Activated CD8-positive, alpha-beta memory T cell treated with anti-CD3 and anti-CD28 coated beads for 24 hours (primary cell): ENCODE data around the gene BTRC.

ENCODE experiments used
- DNase-seq: peaks from one replicate; pipeline ENCODE4 v3.0.0-alpha.2; 2020

The BTRC gene

DNA sequence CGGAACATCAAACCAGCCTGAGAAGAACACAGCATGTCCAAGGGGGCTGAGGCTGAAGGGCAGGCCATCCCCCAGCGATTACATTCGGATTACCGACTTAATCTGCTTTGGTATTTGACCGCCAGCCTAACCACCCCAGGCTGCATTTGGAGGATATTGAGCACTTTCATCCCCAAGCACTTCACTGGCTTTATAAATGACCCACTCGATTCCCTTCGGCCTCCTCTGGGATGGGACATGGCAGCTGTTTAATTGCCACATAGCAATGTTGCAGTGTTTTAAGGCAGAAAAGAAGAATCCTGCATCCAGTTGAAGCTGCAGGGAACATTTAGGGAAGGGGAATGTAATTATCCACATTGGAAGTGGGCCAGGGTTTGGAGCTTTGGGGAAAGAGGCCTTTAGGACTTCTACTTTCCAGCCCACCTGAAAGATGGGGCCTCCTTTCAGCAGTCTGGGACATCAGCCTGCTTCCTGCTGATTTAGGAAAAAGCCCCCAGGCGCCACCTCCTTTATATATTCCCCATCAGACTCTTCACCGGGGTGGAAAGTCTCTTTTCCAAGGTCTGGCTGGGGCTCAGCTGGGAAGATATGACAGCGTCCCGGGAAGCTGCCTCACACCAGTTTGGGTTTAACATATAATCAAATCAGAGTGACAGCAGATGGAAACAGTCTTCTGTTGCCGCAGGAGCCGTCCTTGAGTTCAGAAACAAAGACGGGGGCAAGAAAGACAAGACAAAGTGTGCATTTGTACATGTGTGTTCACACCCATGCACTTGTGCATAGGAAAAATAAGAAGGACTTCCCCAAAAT is 243.3 kb downstream of the BTRC start:
- DNase-seq = no peak

DNA sequence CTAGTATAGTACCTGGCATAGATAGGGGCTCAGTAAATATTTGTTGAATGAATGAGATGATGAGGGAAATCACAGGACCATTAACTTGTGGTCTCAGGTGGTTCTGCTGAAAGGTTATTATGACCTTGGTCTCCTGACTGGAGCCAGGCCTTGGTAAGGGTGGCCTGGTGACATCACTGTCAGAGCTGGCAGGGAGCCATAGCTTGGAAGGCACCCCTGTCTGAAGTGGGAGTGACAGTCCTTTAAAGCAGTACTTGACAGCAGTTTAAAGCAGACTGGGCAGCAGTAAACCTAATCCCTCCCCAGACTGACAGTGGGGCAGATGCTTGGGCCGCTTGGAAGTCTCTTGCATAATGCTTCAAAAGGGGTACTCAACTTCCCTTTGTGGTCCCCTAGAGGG is 247.6 kb downstream of the BTRC start:
- no peak for DNase-seq

DNA sequence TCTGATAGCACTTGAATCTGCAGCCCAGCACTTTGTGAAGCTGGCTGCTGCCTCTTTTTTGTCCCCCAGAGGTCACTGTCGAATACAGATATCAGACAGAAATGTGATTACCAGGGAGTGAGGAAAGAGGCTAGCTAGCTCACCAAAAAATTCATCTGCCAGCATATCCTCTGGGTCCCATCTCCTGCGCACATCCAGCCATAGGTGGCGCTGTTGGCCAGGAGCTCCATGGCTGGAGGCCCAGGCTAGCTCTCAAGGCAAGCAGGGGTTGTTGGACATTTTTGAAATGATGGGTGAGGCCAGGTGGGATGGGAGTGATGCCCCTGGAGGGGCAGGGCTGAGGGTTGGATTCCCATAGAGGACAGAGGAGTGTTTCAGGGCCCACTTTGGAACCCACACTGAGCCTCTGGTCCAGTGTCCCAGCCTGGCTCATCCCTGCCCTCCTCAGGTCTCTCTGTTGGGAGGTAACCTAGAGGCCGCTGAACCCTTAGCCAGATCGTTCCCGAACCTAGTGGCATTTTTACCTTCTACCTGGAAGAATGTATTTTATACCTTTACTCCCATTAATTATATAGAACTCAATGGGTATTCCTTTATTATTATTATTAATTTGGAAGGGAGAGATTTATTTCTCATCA is 248.9 kb downstream of the BTRC start:
- peak; percentile 76 for DNase-seq
